ENCODE measurements around the gene DOK5. TPM values are rescaled to one million over a fixed set of nuclear protein-coding genes. Genes with fewer than 3 reads are reported as not detected.
A peak's percentile ranks its signal among the peaks of the same experiment; 100 is the strongest.

The DOK5 gene
- total RNA-seq, 2 experiments from 2014 or later, result not detected

- Mint-ChIP-seq H3K4me1 (no peaks in the 10 kb centered on the region), H3K36me3 (ENCODE audit: low read depth) (no peaks in the 10 kb centered on the region), H3K27ac (no peak overlapping the region), H3K4me3 (no peak overlapping the region), H3K27me3 (no peaks in the 10 kb centered on the region), H3K9me3 (no peaks in the 10 kb centered on the region)
- CTCF ChIA-PET, result interaction anchor here (0.7 to 1.5 kb wide), 8 partner anchors 13 to 740 kb away, joined by 3 to 6 read pairs (median 4); no protein-coding TSS in a partner anchor
- POLR2A ChIA-PET, result no interaction called here
- no peak for DNase-seq
These were observed 170.7 kb downstream of the DOK5 start for GRCh38 chr20:54646156-54646517.

GRCh38 chr20:54648421-54649142 is 173.2 kb downstream of the DOK5 start:
- peaks cover 2% of the 10 kb centered on the region for H3K27me3 Mint-ChIP-seq
- no peak overlapping the region for H3K4me3 Mint-ChIP-seq
- H3K4me1 Mint-ChIP-seq, result no peaks in the 10 kb centered on the region
- H3K36me3 Mint-ChIP-seq (ENCODE audit: low read depth), result no peaks in the 10 kb centered on the region
- POLR2A ChIA-PET, result no interaction called here
- CTCF ChIA-PET, result interaction anchor here (1.5 to 1.7 kb wide), 4 partner anchors 11 to 552 kb away, joined by 4 to 7 read pairs (median 5); no protein-coding TSS in a partner anchor
- DNase-seq, result no peak
- H3K9me3 Mint-ChIP-seq, result no peaks in the 10 kb centered on the region
- H3K27ac Mint-ChIP-seq, result no peak overlapping the region

GRCh38 chr20:54649511-54649962 is 174.1 kb downstream of the DOK5 start:
- Mint-ChIP-seq H3K27ac (no peak overlapping the region), H3K4me1 (no peaks in the 10 kb centered on the region), H3K36me3 (ENCODE audit: low read depth) (no peaks in the 10 kb centered on the region), H3K9me3 (no peaks in the 10 kb centered on the region), H3K27me3 (peaks cover 2% of the 10 kb centered on the region), H3K4me3 (no peak overlapping the region)
- CTCF ChIA-PET, result interaction anchor here (1.6 kb wide), 1 partner anchor 10 kb away, joined by 4 read pairs; no protein-coding TSS in a partner anchor
- DNase-seq, result peak; percentile 60
- POLR2A ChIA-PET, result no interaction called here

- no peaks in the 10 kb centered on the region for H3K4me1 Mint-ChIP-seq
- no peaks in the 10 kb centered on the region for H3K36me3 Mint-ChIP-seq (ENCODE audit: low read depth)
- no peaks in the 10 kb centered on the region for H3K9me3 Mint-ChIP-seq
- H3K4me3 Mint-ChIP-seq, result no peak overlapping the region
- H3K27me3 Mint-ChIP-seq, result peaks cover 2% of the 10 kb centered on the region
- POLR2A ChIA-PET, result no interaction called here
- H3K27ac Mint-ChIP-seq, result no peak overlapping the region
- CTCF ChIA-PET, result interaction anchor here (1.3 kb wide), 1 partner anchor 9 kb away, joined by 3 read pairs; no protein-coding TSS in a partner anchor
- DNase-seq, result no peak
These were observed 174.8 kb downstream of the DOK5 start for GRCh38 chr20:54650052-54650719.

- ChIA-PET POLR2A (no interaction called here), CTCF (interaction anchor here (1.3 kb wide), 1 partner anchor 10 kb away, joined by 3 read pairs; no protein-coding TSS in a partner anchor)
- DNase-seq, result no peak
- H3K9me3 Mint-ChIP-seq, result no peaks in the 10 kb centered on the region
- H3K27ac Mint-ChIP-seq, result no peak overlapping the region
- no peaks in the 10 kb centered on the region for H3K4me1 Mint-ChIP-seq
- H3K4me3 Mint-ChIP-seq, result no peak overlapping the region
- no peaks in the 10 kb centered on the region for H3K36me3 Mint-ChIP-seq (ENCODE audit: low read depth)
- peaks cover 2% of the 10 kb centered on the region for H3K27me3 Mint-ChIP-seq
These were observed 175.9 kb downstream of the DOK5 start for GRCh38 chr20:54651252-54651651.

GRCh38 chr20:54654450-54654849 is 179.1 kb downstream of the DOK5 start:
- no peak overlapping the region for H3K27ac Mint-ChIP-seq
- H3K4me1 Mint-ChIP-seq, result no peaks in the 10 kb centered on the region
- CTCF ChIA-PET, result no interaction called here
- H3K36me3 Mint-ChIP-seq (ENCODE audit: low read depth), result no peaks in the 10 kb centered on the region
- H3K27me3 Mint-ChIP-seq, result peaks cover 2% of the 10 kb centered on the region
- DNase-seq, result no peak
- H3K9me3 Mint-ChIP-seq, result no peaks in the 10 kb centered on the region
- H3K4me3 Mint-ChIP-seq, result no peak overlapping the region
- POLR2A ChIA-PET, result no interaction called here

- no peak overlapping the region for H3K4me3 Mint-ChIP-seq
- no peaks in the 10 kb centered on the region for H3K9me3 Mint-ChIP-seq
- H3K27me3 Mint-ChIP-seq, result no peaks in the 10 kb centered on the region
- ChIA-PET CTCF (no interaction called here), POLR2A (no interaction called here)
- no peak overlapping the region for H3K27ac Mint-ChIP-seq
- H3K36me3 Mint-ChIP-seq (ENCODE audit: low read depth), result no peaks in the 10 kb centered on the region
- H3K4me1 Mint-ChIP-seq, result no peaks in the 10 kb centered on the region
- no peak for DNase-seq
These were observed 182.0 kb downstream of the DOK5 start for GRCh38 chr20:54657268-54657826.

- DNase-seq, result no peak
- Mint-ChIP-seq H3K9me3 (no peaks in the 10 kb centered on the region), H3K4me3 (no peak overlapping the region), H3K36me3 (ENCODE audit: low read depth) (no peaks in the 10 kb centered on the region), H3K27me3 (no peaks in the 10 kb centered on the region), H3K27ac (no peak overlapping the region), H3K4me1 (no peaks in the 10 kb centered on the region)
- POLR2A ChIA-PET, result no interaction called here
- CTCF ChIA-PET, result interaction anchor here (0.6 to 1.5 kb wide), 3 partner anchors 10 to 13 kb away, joined by 3 to 4 read pairs (median 4); no protein-coding TSS in a partner anchor
These were observed 183.1 kb downstream of the DOK5 start for GRCh38 chr20:54658525-54658924.

GRCh38 chr20:54661265-54661664 is 185.9 kb downstream of the DOK5 start:
- DNase-seq, result no peak
- H3K27me3 Mint-ChIP-seq, result no peaks in the 10 kb centered on the region
- CTCF ChIA-PET, result no interaction called here
- H3K4me3 Mint-ChIP-seq, result no peak overlapping the region
- no peaks in the 10 kb centered on the region for H3K9me3 Mint-ChIP-seq
- POLR2A ChIA-PET, result no interaction called here
- no peaks in the 10 kb centered on the region for H3K36me3 Mint-ChIP-seq (ENCODE audit: low read depth)
- H3K4me1 Mint-ChIP-seq, result no peaks in the 10 kb centered on the region
- no peak overlapping the region for H3K27ac Mint-ChIP-seq

GRCh38 chr20:54661880-54662465 is 186.6 kb downstream of the DOK5 start:
- Mint-ChIP-seq H3K36me3 (ENCODE audit: low read depth) (no peaks in the 10 kb centered on the region), H3K4me1 (no peaks in the 10 kb centered on the region), H3K4me3 (no peak overlapping the region), H3K27me3 (no peaks in the 10 kb centered on the region), H3K27ac (no peak overlapping the region), H3K9me3 (no peaks in the 10 kb centered on the region)
- DNase-seq, result no peak
- ChIA-PET POLR2A (no interaction called here), CTCF (no interaction called here)

- DNase-seq, result no peak
- CTCF ChIA-PET, result interaction anchor here (1.3 kb wide), 1 partner anchor 15 kb away, joined by 5 read pairs; no protein-coding TSS in a partner anchor
- Mint-ChIP-seq H3K9me3 (no peaks in the 10 kb centered on the region), H3K4me3 (no peak overlapping the region), H3K27me3 (no peaks in the 10 kb centered on the region), H3K4me1 (no peaks in the 10 kb centered on the region), H3K36me3 (ENCODE audit: low read depth) (no peaks in the 10 kb centered on the region), H3K27ac (no peak overlapping the region)
- POLR2A ChIA-PET, result no interaction called here
These were observed 190.4 kb downstream of the DOK5 start for GRCh38 chr20:54665812-54666211.

- POLR2A ChIA-PET, result no interaction called here
- DNase-seq, result peak; percentile 26
- Mint-ChIP-seq H3K36me3 (ENCODE audit: low read depth) (no peaks in the 10 kb centered on the region), H3K27ac (no peak overlapping the region), H3K9me3 (no peaks in the 10 kb centered on the region), H3K4me1 (no peaks in the 10 kb centered on the region), H3K27me3 (no peaks in the 10 kb centered on the region), H3K4me3 (no peak overlapping the region)
- CTCF ChIA-PET, result interaction anchor here (0.7 to 2.2 kb wide), 5 partner anchors 10 to 284 kb away, joined by 3 to 10 read pairs (median 5); no protein-coding TSS in a partner anchor
These were observed 193.1 kb downstream of the DOK5 start for GRCh38 chr20:54668271-54669039.
